Ovary (tissue), 3 donors: ENCODE measurements around the gene HYDIN.

Experiments
- POLR2A ChIP-seq: fragments of 450-650 bp; IDR thresholded peaks from one replicate; pipeline ENCODE4 v1.6.1; 2017; ENCODE audit warnings: antibody characterized with exemption, mild to moderate bottlenecking, moderate library complexity
- TF ChIP-seq, protein P1 (sequence below), 3 donors: fragments of 450-650 bp in 2 of 3; fragments of 200-600 bp in 1 of 3; IDR thresholded peaks; one replicate each; pipeline versions ENCODE4 v1.5.1 to v1.8.0; 2016 to 2022; ENCODE audit warnings: antibody characterized with exemption in 3 of 3, mild to moderate bottlenecking in 1 of 3
- donor health status: DM: no; HTN: no; CAD: no.

GRCh38 chr16:70769761-70770160, 460.8 kb downstream of the HYDIN start:
- no peak for TF ChIP-seq POLR2A
- TF ChIP-seq, protein P1, sequence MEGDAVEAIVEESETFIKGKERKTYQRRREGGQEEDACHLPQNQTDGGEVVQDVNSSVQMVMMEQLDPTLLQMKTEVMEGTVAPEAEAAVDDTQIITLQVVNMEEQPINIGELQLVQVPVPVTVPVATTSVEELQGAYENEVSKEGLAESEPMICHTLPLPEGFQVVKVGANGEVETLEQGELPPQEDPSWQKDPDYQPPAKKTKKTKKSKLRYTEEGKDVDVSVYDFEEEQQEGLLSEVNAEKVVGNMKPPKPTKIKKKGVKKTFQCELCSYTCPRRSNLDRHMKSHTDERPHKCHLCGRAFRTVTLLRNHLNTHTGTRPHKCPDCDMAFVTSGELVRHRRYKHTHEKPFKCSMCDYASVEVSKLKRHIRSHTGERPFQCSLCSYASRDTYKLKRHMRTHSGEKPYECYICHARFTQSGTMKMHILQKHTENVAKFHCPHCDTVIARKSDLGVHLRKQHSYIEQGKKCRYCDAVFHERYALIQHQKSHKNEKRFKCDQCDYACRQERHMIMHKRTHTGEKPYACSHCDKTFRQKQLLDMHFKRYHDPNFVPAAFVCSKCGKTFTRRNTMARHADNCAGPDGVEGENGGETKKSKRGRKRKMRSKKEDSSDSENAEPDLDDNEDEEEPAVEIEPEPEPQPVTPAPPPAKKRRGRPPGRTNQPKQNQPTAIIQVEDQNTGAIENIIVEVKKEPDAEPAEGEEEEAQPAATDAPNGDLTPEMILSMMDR (IDR thresholded peaks at IDR 0.05) = no peak
